ENCODE measurements around the gene CDC23.
A peak's percentile ranks its signal among the peaks of the same experiment; 100 is the strongest.
"Not testable (repeated sequence)": the region's sequence is repeated elsewhere in the genome, so short reads cannot be mapped to it uniquely, and the experiment has no call there.

CDC23 gene

GRCh38 chr5:138213161-138214029 is at the start of gene CDC23:
Gene CDC23 (minus strand): TSS chr5:138213323. CDS start chr5:138213312, 11 bp downstream.
- DNase-seq: peak; percentile 81

DNA sequence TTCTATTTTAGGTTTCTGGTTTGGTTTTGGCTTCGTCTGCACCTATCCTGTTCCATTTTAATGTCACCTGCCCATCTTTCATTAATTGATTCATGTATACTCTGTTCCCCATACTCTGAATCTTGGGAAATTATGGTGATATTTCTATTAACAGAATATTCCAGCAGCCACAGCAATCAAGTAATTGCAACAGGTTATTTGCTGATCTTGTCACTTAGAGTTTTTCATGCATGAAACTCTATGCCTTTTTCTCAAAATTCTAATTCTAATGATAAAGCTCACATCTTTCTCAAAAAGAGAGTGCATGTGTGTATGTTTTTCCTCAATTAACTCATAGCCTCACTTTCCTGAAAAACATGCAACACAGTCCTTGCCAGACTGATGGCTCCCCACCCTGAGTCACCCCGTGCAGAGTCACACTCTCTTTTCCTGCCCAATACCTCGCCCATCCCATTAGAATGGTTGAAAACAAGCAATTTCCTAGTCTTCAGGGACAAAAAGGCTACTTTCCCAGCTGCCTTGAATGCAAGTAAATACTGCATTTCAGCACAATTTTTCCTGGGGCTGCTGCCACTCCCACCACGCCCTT is 45.7 kb upstream of the CDC23 start:
- DNase-seq: no peak

DNA sequence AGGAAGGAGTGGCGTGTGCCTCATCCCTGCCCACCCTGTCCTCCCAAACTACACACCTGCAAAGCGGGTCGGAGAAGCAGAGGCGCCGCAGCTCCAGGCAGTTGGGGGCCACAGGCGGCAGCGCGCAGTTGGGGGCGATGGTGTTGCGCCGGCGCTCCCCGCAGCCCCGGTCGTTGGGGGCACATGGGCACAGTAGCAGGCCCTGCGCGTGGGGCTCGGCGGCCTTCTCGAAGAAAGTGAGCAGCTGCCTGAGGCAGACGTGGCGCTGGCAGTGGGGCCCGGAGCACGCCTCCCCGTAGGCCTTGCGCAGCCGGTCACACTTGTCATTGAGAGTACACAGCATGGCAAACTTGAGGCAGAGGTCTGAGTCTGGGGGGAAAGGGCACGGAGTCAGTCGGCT is 44.5 kb upstream of the CDC23 start:
- no peak for DNase-seq

DNA sequence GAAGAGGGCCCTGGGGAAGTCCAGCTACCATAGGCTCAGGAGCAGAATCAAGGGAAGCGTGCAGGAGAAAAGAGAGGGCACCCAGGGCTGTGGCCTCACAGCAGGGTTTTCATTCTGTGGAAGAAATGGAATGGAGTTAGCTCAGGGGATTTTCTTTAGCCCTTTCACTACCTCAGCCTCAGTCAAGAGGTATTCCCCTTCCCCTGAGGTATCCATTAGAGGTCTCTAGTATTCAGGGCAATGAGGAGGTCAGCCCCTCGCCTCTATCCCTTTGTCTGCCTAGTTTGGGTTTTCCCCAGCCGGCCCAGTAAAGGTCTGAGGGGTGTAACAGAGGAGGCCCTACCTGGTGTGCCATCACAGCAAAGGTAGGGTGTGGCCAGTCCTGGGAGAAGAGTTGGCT is 39.8 kb upstream of the CDC23 start:
- DNase-seq: no peak

- not testable (repeated sequence) for DNase-seq
Measured at GRCh38 chr5:138247800-138248199, 34.7 kb upstream of the CDC23 start.

GRCh38 chr5:138246822-138247221 is 33.7 kb upstream of the CDC23 start:
- no peak for DNase-seq

DNA sequence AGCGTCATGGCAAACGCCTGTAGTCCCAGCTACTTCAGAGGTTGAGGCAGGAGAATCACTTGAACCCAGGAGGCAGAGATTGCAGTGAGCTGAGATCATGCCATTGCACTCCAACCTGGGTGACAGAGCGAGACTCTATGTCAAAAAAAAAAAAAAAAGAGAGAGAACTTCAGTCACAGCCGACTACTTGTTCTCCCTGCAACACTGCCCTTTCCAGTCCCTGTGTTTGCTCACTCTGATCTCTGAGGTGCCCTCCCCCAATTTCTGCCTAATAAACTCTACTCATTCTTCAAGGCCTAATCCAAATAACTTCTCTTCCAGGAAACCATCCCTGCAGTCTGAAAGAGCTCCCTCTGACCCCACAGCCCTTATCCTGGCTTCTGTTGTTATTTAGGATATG is 33.2 kb upstream of the CDC23 start:
- DNase-seq: no peak

- DNase-seq: no peak
Measured at GRCh38 chr5:138245717-138246116, 32.6 kb upstream of the CDC23 start.

DNA sequence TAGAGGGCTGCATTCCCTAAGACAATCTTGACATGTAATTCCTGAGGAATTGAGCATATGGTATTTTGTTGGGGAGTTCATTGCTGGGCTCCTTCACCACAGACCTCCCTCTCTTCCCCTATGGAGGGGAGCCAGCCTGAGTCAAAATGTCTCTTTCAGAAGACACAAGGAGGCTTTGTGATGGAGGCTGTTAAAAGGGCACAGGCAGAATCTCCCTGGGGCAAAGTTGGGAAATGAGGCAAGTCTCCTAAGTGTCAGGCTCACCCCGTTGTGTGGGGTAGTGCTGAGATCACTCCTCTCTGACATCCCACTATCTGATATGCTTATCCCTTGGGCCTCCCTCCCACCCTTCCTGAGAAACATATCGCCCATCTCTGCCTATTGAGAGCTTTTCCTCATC is 30.7 kb upstream of the CDC23 start:
- no peak for DNase-seq

DNA sequence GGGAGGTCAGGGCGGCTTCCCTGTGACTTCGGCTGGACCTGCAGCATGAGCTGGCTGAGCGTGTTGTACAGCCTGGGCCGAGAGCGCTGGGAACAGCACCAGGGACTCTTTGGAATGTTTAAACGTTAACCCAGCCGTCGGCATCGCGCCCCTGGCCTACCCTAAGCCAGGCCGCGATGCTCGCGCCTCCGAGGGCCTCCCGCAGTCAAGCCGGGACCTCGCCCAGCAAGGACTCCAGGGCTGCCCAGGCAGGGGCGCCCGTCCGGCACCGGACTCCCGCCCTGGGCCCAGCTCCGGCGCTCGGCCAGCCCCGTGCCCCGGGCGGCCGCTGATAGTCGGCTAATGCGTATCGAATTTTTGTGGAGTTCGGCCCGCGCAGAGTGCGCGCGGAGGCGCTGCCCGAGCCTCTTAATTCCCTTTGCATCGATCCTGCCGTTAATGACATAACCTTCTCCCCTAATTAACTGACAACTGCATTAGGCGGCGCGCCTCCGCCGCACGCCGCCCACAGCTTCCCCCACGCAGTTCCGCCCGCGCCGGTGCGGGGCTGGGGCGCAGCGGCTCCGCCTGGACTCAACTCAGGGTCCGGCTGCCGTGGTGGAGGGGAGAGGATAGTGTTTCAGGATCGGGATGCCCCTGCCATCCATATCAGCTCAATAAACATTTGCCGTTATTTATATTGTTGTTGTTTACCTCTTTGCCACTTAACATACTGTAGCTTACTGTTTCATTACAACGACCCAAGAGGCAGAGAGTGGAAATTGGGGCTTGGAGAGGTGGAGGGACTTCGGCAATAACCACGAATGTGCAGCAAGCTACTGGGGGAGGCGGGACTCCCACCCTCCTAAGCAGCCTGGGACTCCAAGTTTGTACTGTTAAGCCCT is 28.8 kb upstream of the CDC23 start:
- no peak for DNase-seq

DNA sequence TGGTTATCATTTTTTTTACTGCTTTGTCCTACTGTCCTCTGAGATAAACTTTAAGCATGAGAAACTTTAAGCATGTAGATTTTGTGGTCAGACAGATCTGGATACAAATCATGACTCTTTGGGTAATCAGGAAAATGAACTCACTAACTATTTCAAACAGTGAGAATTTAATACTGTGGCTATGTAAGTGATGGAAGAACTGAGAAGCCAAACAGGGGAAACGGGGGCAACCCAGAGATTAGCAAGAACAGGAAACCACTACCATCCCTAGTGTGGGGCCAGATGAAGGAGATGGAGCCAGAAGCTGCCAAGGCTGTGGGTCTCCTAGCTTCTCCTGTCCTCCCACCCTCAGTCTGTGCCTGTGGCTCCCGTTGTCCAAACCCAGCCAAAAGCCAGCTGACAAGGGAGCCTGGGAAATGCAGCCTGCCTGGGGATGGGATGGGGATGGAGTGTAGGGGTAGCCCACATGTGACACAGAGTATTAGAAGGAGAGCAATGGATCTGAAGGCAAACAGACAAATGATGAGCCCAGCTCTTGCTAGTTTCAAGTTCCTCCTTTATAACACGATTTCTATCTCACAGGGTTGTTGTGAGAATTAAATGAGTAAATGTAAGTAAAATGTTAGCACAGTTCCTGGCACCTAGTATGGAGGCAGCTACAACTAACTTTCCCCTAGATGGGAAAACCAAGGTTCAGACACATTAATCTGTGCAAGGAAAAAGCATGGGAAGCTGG is 27.7 kb upstream of the CDC23 start:
- no peak for DNase-seq

DNA sequence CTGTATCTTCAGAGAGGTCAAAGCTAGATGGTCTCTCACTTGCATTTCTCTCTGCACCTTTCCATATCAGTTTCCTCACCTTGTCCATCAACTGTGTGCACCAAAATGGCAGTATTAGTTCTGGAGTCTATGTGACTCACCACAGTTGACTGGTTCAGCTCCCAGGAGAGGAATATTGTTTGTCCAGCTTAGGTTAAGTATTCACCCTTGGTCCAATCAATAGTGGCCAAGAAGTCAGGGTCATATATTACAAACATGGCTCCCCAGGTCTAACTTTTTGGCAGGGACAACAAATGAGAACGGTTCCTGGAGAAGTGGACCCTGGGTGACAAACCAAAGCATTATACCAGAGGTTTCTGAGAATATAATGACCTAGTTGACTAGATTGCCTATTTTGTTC is 24.9 kb upstream of the CDC23 start:
- DNase-seq: no peak

DNA sequence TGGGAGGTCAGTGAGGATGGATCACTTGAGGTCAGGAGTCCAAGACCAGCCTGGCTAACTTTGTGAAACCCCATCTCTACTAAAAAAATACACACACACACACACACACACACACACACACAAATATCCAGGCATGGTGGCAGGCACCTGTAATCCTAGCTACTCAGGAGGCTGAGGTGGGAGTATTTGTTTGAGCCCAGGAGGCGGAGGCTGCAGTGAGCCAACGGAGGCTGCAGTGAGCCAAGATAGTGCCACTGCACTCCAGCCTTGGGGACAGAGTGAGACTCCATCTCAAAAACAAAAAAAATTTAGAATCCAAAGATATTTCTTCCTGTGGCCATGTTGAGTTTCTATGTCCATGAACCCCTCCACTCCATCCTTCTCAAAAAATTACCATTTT is 21.5 kb upstream of the CDC23 start:
- no peak for DNase-seq

DNA sequence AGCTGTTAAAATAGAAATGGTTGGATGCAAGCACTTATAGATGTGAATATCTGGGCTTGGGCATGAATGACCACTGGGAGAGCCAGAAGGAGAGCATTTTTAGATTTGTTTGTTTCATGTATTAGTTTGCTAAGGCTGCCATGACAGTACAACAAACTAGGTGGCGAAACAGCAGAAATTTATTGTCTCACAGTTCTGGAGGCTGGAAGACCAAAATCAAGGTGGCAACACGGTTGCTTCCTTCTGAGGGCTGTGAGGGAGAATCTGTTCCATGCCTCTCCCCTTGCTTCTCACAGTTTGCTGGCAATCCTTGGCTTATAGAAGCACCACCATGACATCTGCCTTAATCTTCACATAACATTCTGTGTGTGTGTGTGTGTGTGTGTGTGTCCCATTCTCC is 20.2 kb upstream of the CDC23 start:
- no peak for DNase-seq

DNA sequence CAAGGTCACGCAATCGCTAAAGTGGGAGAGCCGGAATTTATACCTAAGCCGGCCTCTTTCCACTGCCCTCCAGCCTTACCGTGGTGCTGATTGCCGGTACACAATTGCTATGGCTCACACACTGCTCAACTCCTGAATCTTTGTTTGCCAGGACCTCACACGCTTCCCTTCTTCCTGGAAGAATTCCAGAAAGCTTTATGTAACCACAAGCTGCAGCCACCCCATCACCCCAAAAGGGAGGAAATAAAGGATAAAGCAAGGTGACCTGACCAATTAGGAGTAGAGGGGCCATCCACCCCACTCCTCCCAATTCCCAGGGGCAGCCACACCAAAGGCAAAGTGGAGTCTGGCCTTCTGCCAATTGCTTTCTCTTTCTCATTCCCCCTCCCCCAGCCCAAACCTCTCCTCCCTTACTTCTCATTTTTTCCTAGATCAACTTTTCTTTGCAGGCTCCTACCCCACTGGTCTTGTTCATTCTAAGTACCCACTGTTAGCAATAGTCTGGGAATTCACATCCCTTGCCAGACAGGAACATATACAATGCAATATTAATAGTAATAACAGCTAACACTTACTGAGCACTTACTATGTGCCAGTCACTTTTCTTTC is 18.0 kb upstream of the CDC23 start:
- DNase-seq: no peak

GRCh38 chr5:138230261-138230660 is 17.1 kb upstream of the CDC23 start:
- no peak for DNase-seq

- DNase-seq: no peak
Measured at GRCh38 chr5:138229387-138229786, 16.3 kb upstream of the CDC23 start.

- DNase-seq: no peak
Measured at GRCh38 chr5:138226910-138227309, 13.8 kb upstream of the CDC23 start.

DNA sequence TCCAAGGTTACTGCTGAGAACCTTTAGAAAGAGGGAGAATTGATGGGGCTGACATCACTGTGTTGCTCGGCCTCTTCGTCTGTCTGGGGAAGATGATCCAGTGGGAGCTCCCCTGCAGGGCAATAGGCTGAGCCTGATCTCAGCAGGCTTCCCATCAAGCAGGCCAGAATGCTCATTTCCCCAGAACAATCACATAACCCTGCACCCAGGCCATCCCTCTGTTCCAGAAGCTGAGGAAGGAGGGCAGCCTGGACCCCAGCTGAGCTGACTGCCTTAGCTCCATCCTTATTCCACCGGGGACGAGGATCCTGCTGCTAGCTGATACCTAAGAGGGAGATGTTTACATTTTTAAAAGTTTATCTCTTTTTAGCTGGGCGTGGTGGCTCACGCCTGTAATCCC is 11.6 kb upstream of the CDC23 start:
- DNase-seq: no peak

- DNase-seq: no peak
Measured at GRCh38 chr5:138223532-138223931, 10.4 kb upstream of the CDC23 start.

- DNase-seq: no peak
Measured at GRCh38 chr5:138216799-138217198, 3.7 kb upstream of the CDC23 start.

- DNase-seq: no peak
Measured at GRCh38 chr5:138212828-138213160, 329 bp downstream of the CDC23 start.

- DNase-seq: no peak
Measured at GRCh38 chr5:138210985-138211384, 2.1 kb downstream of the CDC23 start.
